Hepatocyte (in vitro differentiated cells): ENCODE measurements around the gene BCAS3.

Experiments used
- CTCF ChIP-seq: fragments of 200-600 bp; sonication (generic); IDR thresholded peaks from 2 replicates; pipeline ENCODE4 v1.5.1; 2016; ENCODE audit warnings: antibody characterized with exemption, mild to moderate bottlenecking; ENCODE audit not compliant: poor library complexity
- EZH2 ChIP-seq: fragments of 200-600 bp; sonication (generic); IDR thresholded peaks from 2 replicates; pipeline ENCODE4 v1.6.1; 2016; ENCODE audit warnings: antibody characterized with exemption, mild to moderate bottlenecking, borderline replicate concordance
- EZH2phosphoT487 ChIP-seq: fragments of 200-600 bp; sonication (generic); IDR thresholded peaks from one replicate; pipeline ENCODE4 v1.6.1; 2018; ENCODE audit warnings: antibody characterized with exemption, mild to moderate bottlenecking, low read depth, moderate library complexity; ENCODE audit not compliant: unreplicated experiment, severe bottlenecking

GRCh38 chr17:61381537-61381936 lies 703.9 kb downstream of the BCAS3 start:
- TF ChIP-seq CTCF (no peak), EZH2 (no peak), EZH2phosphoT487 (no peak)
